HCT116 (cell line): ENCODE results near the gene NARF.

ENCODE experiments used
- ATF3 ChIP-seq: IDR thresholded peaks from 2 replicates; pipeline ENCODE4 v1.6.1; 2012
- CTCF ChIP-seq, 3 experiments: fragments of 200-600 bp in 1 of 3; sonication (generic) in 1 of 3; IDR thresholded peaks in 2 of 3; conservative IDR thresholded peaks in 1 of 3; 2 replicates each; pipeline ENCODE4 v1.5.1; 2012 to 2017; ENCODE audit warnings: low read depth in 2 of 3, low read length in 2 of 3, antibody characterized with exemption in 1 of 3, borderline replicate concordance in 1 of 3, control low read depth in 1 of 3, mild to moderate bottlenecking in 1 of 3, mixed read lengths in 1 of 3, mixed run types in 1 of 3, moderate library complexity in 1 of 3; ENCODE audit not compliant: insufficient read depth in 1 of 3
- ELF1 ChIP-seq: IDR thresholded peaks from 2 replicates; pipeline ENCODE4 v1.6.1; 2012; ENCODE audit warnings: low read depth, borderline replicate concordance
- EZH2 ChIP-seq: fragments of 200-600 bp; sonication (generic); IDR thresholded peaks from 2 replicates; pipeline ENCODE4 v1.6.1; 2017; ENCODE audit warnings: antibody characterized with exemption, mixed run types
- EZH2phosphoT487 ChIP-seq: fragments of 200-600 bp; IDR thresholded peaks from 2 replicates; pipeline ENCODE4 v1.6.1; 2018; ENCODE audit warnings: antibody characterized with exemption, borderline replicate concordance
- JUND ChIP-seq: IDR thresholded peaks from 2 replicates; pipeline ENCODE4 v1.6.1; 2012
- RAD21 ChIP-seq: IDR thresholded peaks from 2 replicates; pipeline ENCODE4 v1.6.1; 2012; ENCODE audit warnings: low read depth, mild to moderate bottlenecking
- REST ChIP-seq: IDR thresholded peaks from 2 replicates; pipeline ENCODE4 v1.6.1; 2012; ENCODE audit warnings: low read depth
- SIN3A ChIP-seq: IDR thresholded peaks from 2 replicates; pipeline ENCODE4 v1.6.1; 2012; ENCODE audit warnings: low read depth
- ZNF274 ChIP-seq: fragments of 200-500 bp; sonication (Bioruptor generic); IDR thresholded peaks from 2 replicates; pipeline ENCODE4 v1.6.1; 2014; ENCODE audit warnings: mild to moderate bottlenecking, low read depth, low read length, inconsistent platforms

DNA sequence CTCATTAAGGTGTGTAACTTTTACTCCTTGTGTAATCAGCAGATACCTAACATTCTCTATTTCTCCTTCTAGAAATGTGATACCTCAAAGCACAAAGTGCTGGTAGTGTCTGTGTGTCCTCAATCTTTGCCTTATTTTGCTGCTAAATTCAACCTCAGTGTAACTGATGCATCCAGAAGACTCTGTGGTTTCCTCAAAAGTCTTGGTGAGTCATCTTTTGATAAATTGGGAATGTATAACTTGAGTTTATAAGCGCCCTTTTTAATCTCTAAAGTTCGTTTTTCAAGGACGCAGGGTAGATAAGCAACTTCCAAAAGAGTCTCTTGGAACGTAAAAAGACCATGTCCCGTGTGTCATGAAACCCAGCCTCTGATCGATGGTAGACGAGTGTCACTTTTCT lies 10.2 kb downstream of the NARF start:
- TF ChIP-seq ELF1 (no peak), SIN3A (no peak), CTCF (IDR thresholded peaks at IDR 0.05 in 2 of 3, conservative IDR thresholded peaks at IDR 0.05 in 1 of 3; ENCODE audit: borderline replicate concordance in 1 of 3, insufficient read depth in 1 of 3, low read depth in 2 of 3, low read length in 2 of 3) (no peak), JUND (no peak), REST (no peak), EZH2phosphoT487 (no peak), RAD21 (no peak), ZNF274 (no peak), EZH2 (no peak), ATF3 (no peak)
